ENCODE results near the gene POLRMT. TPM values are rescaled to one million over a fixed set of nuclear protein-coding genes. Genes with fewer than 3 reads are reported as not detected.
"Not testable (repeated sequence)": the region's sequence is repeated elsewhere in the genome, so short reads cannot be mapped to it uniquely, and the experiment has no call there.

Gene POLRMT
- total RNA-seq, 2 donors from 2014 or later: 47.0 to 57.7 TPM

- no peak for ATAC-seq
- Mint-ChIP-seq H3K9me3 (no peaks in the 10 kb centered on the region), H3K27ac (no peak overlapping the region), H3K36me3 (no peaks in the 10 kb centered on the region)
- no peak for DNase-seq (ENCODE audit: low spot score in 2 of 2)
Observed at GRCh38 chr19:641702-642101, 8.4 kb upstream of the POLRMT start.

- no peak for ATAC-seq
- H3K36me3 Mint-ChIP-seq: no peaks in the 10 kb centered on the region
- no peaks in the 10 kb centered on the region for H3K9me3 Mint-ChIP-seq
- DNase-seq (ENCODE audit: low spot score in 2 of 2): no peak
- H3K27ac Mint-ChIP-seq: no peak overlapping the region
Observed at GRCh38 chr19:640606-641189, 7.4 kb upstream of the POLRMT start.

DNA sequence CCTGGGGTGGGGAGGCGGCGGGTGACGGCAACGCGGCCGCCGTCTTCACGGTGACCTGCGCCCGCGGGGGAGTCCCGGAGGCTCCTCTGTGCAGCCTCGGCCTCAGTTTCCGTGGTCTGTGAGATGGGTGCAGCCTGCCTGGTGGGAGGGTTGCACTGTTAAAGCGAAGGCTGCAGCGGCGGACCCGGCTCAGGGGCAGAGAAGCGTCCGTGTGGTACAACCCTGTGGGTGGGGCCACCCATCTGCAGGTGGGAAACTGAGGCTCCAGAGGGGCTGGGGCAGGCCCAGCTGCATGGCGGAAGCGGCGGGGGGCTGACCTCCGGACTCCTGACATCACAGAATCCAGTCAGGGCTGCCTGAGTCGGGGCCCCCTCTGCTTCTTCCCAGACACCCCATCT lies 6.8 kb upstream of the POLRMT start:
- Mint-ChIP-seq H3K36me3 (no peaks in the 10 kb centered on the region), H3K9me3 (no peaks in the 10 kb centered on the region), H3K27ac (no peak overlapping the region)
- ATAC-seq (no peak), DNase-seq (ENCODE audit: low spot score in 2 of 2) (no peak)

- ATAC-seq (peak; percentile 93 to 94), DNase-seq (ENCODE audit: low spot score in 2 of 2) (peak; percentile 89 to 95)
- Mint-ChIP-seq H3K9me3 (no peaks in the 10 kb centered on the region), H3K36me3 (no peaks in the 10 kb centered on the region), H3K27ac (peak within 1 kb of the TSS; percentile 45 to 64)
Observed at GRCh38 chr19:639253-640160, 6.2 kb upstream of the POLRMT start, which contains the start of gene FGF22. FGF22 (plus strand) TSS chr19:639879; CDS start chr19:639926, 47 bp downstream.

GRCh38 chr19:638906-639252 lies 5.5 kb upstream of the POLRMT start:
- DNase-seq (ENCODE audit: low spot score in 2 of 2) (no peak), ATAC-seq (no peak)
- Mint-ChIP-seq H3K9me3 (no peaks in the 10 kb centered on the region), H3K36me3 (no peaks in the 10 kb centered on the region), H3K27ac (peak overlapping the region in 1 of 2 donors; percentile 64)

DNA sequence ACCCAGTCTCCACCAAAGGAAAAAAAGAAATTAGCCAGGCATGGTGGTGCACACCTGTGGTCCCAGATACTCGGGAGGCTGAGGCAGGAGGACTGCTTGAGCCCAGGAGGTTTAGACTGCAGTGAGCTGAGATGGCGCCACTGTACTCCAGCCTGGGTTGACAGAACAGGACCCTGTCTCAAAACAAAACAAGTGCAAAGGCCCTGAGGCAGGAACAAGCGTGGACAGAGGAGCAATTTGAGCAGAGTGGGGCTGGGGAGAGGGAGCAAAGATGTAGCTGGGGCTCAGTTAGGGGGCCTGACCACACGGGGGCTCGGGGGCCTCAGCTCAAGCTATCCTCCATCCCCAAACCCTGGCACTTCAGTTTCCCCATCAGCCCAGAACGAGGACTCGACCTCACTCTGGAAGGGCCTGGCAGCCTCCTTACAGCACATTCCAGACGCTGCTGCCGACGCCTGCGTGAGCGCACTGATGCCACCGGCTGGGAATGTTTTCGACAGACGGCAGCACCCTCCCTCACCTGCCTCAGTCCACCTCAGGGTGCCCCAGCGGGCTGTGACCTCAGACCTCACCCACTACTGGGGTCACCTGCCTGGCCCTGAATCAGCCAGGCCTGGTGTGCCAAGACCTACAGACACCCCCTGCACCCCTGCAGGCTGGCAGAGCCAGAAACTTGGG lies 1.8 kb upstream of the POLRMT start:
- H3K27ac Mint-ChIP-seq: no peak overlapping the region
- no peak for ATAC-seq

DNA sequence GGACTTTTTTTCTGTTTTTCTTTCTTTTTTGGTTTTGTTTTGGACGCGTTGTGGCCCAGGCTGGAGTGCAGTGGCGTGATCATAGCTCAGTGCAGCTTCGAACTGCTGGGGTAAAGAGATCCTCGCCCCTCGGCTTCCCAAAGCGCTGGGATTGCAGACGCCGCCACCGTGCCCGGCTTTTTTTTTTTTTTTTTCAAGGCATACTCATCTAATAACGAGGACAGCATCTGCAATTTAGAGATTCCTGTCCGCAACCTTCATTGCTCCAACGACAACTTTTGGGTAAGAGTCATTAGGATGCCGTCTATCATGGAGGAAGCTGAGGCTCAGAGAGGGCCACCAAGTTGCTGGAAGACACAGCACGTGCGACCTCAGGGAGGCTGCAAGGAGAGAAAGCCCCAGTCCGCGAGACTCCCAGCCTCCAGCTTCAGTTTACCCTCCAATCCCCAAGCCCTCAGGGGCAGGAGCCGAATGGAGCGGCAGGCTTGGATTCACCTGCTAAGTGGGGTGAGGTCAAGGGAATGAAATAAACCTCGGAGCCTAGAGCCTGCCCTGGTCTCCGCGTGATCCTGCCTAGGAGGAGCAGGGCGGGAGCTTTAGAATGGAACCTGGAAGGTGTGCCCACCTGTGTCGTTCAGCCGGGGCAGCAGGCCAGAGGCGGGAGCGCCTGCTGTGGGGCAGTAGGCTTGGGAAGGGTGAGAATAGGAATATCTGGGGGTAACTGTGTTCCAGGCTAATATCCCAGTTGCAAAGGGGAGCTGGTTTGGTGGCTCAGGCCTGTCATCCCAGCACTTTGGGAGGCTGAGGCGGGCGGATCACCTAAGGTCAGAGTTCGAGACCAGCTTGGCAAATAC lies 676 bp upstream of the POLRMT start:
- DNase-seq (ENCODE audit: low spot score in 2 of 2): no peak
- ATAC-seq: peak in 1 of 2 donors; percentile 2
- no peaks in the 10 kb centered on the region for H3K9me3 Mint-ChIP-seq
- peak overlapping the region; percentile 87 to 89 for H3K27ac Mint-ChIP-seq
- H3K36me3 Mint-ChIP-seq: peaks cover 2 to 9% of the 10 kb centered on the region in 2 donors

More for the DNA sequence above, 1.8 kb upstream of the POLRMT start:
- DNase-seq (ENCODE audit: low spot score in 2 of 2): no peak
- H3K36me3 Mint-ChIP-seq: peaks cover 0 to 7% of the 10 kb centered on the region in 2 donors
- no peaks in the 10 kb centered on the region for H3K9me3 Mint-ChIP-seq

GRCh38 chr19:632579-633067 lies 714 bp downstream of the POLRMT start:
- peak overlapping the region; percentile 89 to 97 for H3K27ac Mint-ChIP-seq
- DNase-seq (ENCODE audit: low spot score in 2 of 2): peak; percentile 50 to 70
- peaks cover 8 to 13% of the 10 kb centered on the region in 2 donors for H3K36me3 Mint-ChIP-seq
- peak; percentile 26 to 46 for ATAC-seq
- H3K9me3 Mint-ChIP-seq: no peaks in the 10 kb centered on the region

DNA sequence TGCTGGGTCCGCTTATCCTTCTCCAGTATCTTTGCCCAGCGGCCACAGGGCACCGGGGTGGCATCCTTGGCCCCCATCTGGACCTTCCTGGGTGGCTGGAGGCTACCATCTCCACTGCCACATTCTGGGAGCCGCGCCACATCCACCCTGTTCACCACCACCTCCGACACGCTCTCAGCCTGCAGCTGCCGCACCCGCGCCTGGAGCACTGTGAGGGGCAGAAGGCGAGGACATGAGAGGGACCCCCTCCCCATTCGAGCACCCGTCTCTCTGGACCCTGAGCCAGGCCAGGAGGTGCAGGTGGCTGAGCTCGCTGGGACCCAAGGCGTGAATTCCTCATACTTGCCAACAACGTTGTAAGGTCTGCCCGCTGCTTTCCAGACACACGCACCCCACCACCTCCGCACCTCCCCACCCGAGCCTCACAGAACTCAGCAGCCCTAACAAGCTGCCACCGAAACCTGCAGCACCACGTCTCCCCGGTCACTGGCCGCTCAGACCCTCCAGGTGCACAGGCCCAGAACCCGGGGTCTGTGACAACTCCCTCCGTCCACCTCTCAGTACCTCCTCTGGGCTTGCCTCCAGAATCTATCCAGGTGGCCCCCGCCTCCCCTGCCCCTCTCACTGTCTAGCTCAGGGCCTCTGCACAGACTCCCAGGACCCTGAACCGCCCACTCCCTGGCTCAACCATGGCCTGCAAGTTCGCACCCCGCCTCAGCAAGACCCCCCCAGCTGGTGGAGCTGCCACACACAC lies 3.2 kb downstream of the POLRMT start:
- DNase-seq (ENCODE audit: low spot score in 2 of 2) (no peak), ATAC-seq (no peak)
- H3K27ac Mint-ChIP-seq: no peak overlapping the region
- peaks cover 8 to 17% of the 10 kb centered on the region in 2 donors for H3K36me3 Mint-ChIP-seq
- H3K9me3 Mint-ChIP-seq: no peaks in the 10 kb centered on the region

DNA sequence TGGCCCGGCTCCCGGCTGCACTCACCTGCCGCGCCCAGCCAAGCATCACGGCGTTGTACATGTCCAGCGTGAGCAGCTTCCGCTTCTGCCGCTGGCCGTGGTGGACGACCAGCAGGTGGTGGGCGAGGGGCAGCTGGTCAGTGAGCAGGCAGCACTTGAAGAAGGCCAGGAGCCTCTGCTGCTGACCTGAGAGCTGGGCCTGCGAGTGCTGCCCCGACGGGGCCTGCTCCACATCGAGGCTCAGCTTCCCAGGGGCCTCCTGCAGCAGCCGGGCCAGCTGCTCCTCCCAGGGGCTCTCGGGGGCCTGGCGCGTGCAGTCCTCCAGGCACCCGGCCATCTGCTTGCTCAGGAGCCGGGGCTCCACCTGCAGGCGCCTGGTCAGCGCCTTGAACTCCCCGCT lies 3.8 kb downstream of the POLRMT start:
- H3K9me3 Mint-ChIP-seq; DNase-seq (ENCODE audit: low spot score in 2 of 2); H3K27ac Mint-ChIP-seq; ATAC-seq: not testable (repeated sequence)
- H3K36me3 Mint-ChIP-seq: peaks cover 8 to 17% of the 10 kb centered on the region in 2 donors

GRCh38 chr19:628168-628567 lies 5.2 kb downstream of the POLRMT start:
- peak in 1 of 2 donors; percentile 40 for DNase-seq (ENCODE audit: low spot score in 2 of 2)
- no peak for ATAC-seq
- no peak overlapping the region for H3K27ac Mint-ChIP-seq

GRCh38 chr19:626566-626965 lies 6.8 kb downstream of the POLRMT start:
- not testable (repeated sequence) for DNase-seq (ENCODE audit: low spot score in 2 of 2); H3K36me3 Mint-ChIP-seq; ATAC-seq; H3K27ac Mint-ChIP-seq; H3K9me3 Mint-ChIP-seq

More at GRCh38 chr19:628168-628567, 5.2 kb downstream of the POLRMT start:
- peaks cover 8 to 17% of the 10 kb centered on the region in 2 donors for H3K36me3 Mint-ChIP-seq
- H3K9me3 Mint-ChIP-seq: no peaks in the 10 kb centered on the region

GRCh38 chr19:625257-625656 lies 8.1 kb downstream of the POLRMT start:
- no peak overlapping the region for H3K27ac Mint-ChIP-seq
- H3K9me3 Mint-ChIP-seq: no peaks in the 10 kb centered on the region
- peaks cover 8 to 10% of the 10 kb centered on the region in 2 donors for H3K36me3 Mint-ChIP-seq
- DNase-seq (ENCODE audit: low spot score in 2 of 2): no peak
- ATAC-seq: no peak

- no peak overlapping the region for H3K27ac Mint-ChIP-seq
- ATAC-seq (no peak), DNase-seq (ENCODE audit: low spot score in 2 of 2) (no peak)
- peaks cover 8 to 10% of the 10 kb centered on the region in 2 donors for H3K36me3 Mint-ChIP-seq
- no peaks in the 10 kb centered on the region for H3K9me3 Mint-ChIP-seq
Observed at GRCh38 chr19:624433-625109, 8.8 kb downstream of the POLRMT start.

DNA sequence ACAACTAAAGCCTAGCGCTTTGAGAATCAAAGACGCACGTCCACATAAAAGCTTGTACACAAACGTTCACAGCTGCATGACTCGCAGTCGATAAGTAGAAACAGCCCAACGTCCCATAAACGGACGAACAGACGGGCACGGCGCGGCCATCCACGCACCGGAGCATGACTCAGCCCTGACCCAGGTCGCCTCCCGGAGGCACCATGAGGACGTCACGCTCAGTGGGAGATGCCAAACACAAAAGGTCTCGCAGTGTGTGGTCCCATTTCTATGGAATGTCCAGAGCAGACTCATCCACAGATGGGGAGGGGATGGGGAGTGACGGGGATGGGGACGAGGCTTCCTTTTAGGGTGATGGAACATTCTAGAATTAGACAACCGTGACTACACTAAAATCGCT lies 9.4 kb downstream of the POLRMT start:
- peaks cover 5 to 9% of the 10 kb centered on the region in 2 donors for H3K36me3 Mint-ChIP-seq
- H3K9me3 Mint-ChIP-seq: no peaks in the 10 kb centered on the region
- DNase-seq (ENCODE audit: low spot score in 2 of 2) (no peak), ATAC-seq (no peak)
- no peak overlapping the region for H3K27ac Mint-ChIP-seq
